NCI-H1436 (cell line): ENCODE data around the gene FOXL3.
"Not testable (repeated sequence)": the region's sequence is repeated elsewhere in the genome, so short reads cannot be mapped to it uniquely, and the experiment has no call there.

ENCODE experiments used
- DNase-seq: peaks from one replicate; lab custom pipeline; 2025; lab: John Stamatoyannopoulos, UW

The FOXL3 gene

GRCh38 chr7:323410-323809 lies 33.4 kb downstream of the FOXL3 start:
- DNase-seq: no peak

- no peak for DNase-seq
These were observed 34.0 kb downstream of the FOXL3 start for GRCh38 chr7:324011-324410.

- no peak for DNase-seq
These were observed 35.3 kb downstream of the FOXL3 start for GRCh38 chr7:325051-325798.

- DNase-seq: no peak
These were observed 35.8 kb downstream of the FOXL3 start for GRCh38 chr7:325811-326210.

DNA sequence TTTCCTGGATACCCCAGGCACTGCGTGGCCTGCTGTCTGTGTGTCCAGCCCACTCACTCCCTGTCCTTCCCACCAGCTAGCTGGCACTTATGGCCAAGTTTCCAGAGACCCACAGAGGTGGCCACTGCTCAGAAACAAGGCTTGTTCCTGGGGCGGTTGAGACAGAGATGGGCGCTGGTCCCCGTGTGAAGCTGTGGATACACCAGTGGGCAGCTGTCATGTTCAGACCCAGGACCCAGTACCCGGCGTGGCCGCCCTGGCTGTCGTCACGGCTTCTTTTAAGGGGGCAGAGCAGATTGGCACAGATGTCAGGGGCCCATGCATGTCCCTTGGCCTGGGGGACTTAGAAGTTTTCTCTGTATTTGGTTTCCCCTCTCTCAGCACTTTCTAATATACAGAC lies 36.3 kb downstream of the FOXL3 start:
- DNase-seq: no peak

- DNase-seq: no peak
These were observed 36.9 kb downstream of the FOXL3 start for GRCh38 chr7:326809-327232.

DNA sequence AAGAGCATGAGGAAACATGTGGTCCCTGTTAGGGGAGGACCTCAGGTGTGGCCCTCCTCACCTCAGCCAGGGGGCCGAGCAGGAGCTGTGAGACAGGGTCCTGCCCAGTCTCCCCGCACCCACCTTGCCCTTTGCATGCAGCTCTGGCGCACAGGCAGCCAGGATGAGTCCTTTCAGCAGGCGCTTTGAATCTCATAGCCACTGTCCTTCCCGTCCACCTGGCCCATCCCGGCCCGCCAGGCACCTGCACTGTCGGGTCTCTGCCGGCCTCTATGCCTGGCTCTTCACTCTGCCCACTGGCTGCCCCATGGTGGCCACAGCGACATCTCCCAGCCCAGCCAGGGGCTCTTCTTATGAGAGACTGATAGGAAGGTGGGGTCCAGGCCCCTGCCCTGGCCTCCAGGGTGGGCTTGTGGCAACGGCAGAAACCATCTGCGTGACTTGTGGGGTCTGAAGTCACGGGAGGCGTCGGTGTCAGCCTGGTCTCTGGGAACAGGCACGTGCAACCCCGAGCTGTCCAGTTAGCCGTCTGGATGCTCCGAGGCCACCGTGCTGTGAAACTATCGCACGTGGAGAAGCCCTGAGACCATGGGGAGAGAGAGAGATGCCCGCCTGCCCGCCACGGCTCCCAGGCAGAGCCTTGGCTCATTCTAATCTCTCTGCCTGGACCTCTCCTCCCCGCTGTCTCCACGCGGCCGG lies 37.4 kb downstream of the FOXL3 start:
- no peak for DNase-seq

- no peak for DNase-seq
These were observed 38.2 kb downstream of the FOXL3 start for GRCh38 chr7:327991-328702.

DNA sequence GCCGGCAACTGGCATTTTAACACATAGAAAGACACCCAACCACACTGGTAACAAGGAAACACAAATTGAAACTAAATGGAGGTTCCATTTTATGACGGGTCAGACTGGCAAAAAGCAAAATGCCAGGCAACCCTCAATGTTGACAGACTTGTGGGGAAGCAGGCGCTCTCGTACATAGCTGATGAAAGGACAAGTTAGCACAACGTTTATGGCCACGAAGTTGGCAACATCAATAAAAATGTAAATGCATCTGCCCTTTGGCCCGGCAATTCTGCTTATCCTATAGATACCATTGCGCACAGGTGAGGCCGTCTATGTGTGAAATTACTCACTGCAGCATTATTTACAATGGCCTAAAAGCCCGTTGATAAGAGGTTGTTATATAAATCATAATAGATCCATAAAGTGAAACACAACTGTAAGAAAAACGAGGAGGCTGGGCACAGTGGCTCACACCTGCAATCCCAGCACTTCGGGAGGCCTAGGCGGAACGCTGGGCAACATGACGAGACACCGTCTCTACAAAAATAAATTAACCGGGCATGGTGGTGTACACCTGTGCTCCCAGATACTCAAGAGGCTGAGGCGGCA lies 39.8 kb downstream of the FOXL3 start:
- DNase-seq: no peak

- no peak for DNase-seq
These were observed 40.7 kb downstream of the FOXL3 start for GRCh38 chr7:330511-331230.

- no peak for DNase-seq
These were observed 42.1 kb downstream of the FOXL3 start for GRCh38 chr7:332020-332517.

GRCh38 chr7:332646-333392 lies 42.8 kb downstream of the FOXL3 start:
- peak; percentile 54 for DNase-seq

DNA sequence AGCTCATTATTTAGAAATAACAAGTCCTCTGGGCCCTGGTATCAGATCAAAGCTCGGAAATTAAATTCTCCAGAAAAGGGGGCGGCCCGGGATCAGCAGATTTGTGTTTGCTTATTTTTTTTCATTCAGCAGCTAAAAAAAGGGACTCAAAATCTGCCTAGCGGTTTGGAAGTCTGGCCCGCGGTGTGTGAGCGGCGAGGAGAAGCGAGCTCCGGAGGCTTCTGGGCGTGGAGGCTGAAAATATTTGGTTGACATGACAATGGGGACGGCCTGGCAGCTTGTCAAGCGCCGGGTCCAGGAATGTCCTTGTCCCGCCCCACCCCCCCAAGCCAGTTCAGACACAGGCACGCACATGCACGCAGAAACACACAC lies 43.4 kb downstream of the FOXL3 start:
- no peak for DNase-seq

DNA sequence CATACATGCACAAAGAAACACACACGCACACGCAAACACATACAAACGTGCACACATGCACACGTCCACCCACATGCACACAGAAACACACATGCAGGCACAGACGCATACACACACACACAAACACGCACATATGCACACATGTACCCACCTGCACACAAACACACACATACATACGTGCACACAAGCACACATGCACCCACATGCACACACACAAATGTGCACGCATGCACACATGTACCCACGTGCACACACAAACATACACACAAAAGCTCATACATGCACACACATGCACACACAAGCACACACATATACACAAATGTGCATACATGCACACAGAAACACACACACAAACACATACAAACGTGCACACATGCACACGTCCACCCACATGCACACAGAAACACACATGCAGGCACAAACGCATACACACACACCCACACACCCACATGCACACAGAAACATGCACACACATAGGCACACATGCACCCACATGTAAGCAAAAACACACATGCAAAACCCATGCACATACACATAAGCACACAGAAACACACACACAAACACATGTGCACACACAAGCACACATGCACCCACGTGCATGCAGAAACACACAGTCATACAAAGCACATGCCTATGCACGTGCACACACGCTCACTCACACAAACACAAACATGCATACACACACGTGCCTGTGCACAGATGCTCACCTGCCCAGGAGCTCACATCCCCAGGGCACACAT lies 44.8 kb downstream of the FOXL3 start:
- DNase-seq: no peak

DNA sequence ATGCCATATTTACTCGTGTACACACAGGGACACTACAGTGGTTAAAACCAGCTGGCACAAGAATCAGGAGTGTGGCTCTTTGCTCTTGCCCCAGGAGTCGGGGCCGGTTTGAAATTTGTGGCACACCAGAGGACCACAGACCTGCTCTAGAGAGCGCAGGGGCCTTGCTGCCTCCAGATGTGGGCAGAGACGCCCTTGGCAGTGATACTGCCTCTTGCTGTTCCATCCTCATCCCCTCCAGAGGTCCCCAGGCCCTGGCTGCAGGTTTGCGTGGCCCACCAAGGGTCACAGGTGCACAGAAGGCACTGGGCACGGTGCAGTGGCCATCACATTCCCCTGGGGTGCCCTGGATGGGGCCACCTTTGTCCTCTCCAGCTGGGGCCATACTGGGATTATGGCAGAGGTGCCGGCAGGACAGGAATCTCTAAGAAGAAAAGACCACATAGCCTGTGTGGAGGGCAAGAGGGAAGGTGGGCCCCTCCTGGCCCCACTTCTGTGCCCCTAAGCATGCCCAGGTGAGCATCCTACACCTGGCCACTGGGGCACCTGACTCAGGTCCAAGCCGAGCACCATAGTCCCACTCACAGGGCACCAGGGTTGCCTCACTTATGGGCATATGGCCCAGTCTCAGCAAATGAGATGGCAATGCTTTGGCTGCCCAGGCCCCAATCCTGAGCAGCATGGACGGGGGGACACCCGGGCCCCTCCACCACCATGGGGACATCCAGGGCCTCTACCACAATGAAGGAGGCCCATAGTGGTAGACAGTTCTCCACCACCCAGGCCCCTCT lies 45.6 kb downstream of the FOXL3 start:
- DNase-seq: no peak

- DNase-seq: not testable (repeated sequence)
These were observed 46.2 kb downstream of the FOXL3 start for GRCh38 chr7:336149-336533.

DNA sequence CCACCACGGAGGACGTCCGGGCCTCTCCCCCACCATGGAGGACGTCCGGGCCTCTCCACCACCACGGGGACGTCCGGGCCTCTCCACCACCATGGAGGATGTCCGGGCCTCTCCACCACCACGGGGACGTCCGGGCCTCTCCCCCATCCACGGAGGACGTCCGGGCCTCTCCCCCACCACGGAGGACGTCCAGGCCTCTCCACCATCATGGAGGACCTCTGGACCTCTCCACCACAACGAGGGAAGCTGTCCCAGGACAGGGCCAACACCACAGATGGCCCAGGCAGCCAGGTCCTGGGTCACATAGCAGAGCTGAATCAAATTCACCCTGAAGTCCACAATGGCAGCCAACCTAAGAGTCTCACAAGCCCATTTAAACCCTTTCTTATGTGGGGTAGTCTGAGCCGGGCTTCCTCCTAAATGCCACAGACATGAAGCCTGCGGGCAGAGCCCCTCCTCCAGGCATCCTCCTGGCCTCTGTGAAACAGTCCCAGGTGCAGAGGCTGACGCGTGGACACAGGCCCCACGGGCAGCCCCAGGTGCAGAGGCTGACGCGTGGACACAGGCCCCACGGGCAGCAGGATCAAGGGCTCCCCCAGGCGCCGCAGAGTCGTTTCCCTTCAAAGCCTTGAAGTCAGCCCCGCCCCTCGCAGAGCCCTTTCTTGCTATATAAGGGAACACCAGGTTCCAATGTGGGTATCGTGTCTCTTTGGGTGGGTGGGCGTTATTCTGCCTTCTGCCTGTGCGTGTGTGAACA lies 47.0 kb downstream of the FOXL3 start:
- DNase-seq: no peak

- no peak for DNase-seq
These were observed 47.6 kb downstream of the FOXL3 start for GRCh38 chr7:337567-337951.
